Small intestine (tissue), 7 donors: ENCODE measurements around the gene SMAD3. TPM values are rescaled to one million over a fixed set of nuclear protein-coding genes. Genes with fewer than 3 reads are reported as not detected.
A peak's percentile ranks its signal among the peaks of the same experiment; 100 is the strongest.
"Not testable (repeated sequence)": the region's sequence is repeated elsewhere in the genome, so short reads cannot be mapped to it uniquely, and the experiment has no call there.

Source experiments
- DNase-seq, 2 donors: peaks; one replicate each; pipeline versions ENCODE4 v3.0.0 to v3.0.0-alpha.2; 2013
- FAIRE-seq: peaks from 2 replicates; lab custom pipeline; 2012; peaks lifted over from hg19 to GRCh38; lab: Jason Lieb, UNC
- H3K27ac ChIP-seq, 3 donors: one replicate each; pipeline ENCODE4 v1.5.1; 2013; ENCODE audit warnings: low read length in 2 of 3, mild to moderate bottlenecking in 2 of 3, control low read depth in 1 of 3, inconsistent platforms in 1 of 3, low read depth in 1 of 3, moderate library complexity in 1 of 3
- H3K27me3 ChIP-seq, 3 donors: one replicate each; pipeline ENCODE4 v1.6.1; 2013; ENCODE audit warnings: low read length in 3 of 3, inconsistent platforms in 1 of 3; ENCODE audit not compliant: control insufficient read depth in 3 of 3, insufficient read depth in 3 of 3
- H3K36me3 ChIP-seq, 3 donors: one replicate each; pipeline ENCODE4 v1.6.1; 2013; ENCODE audit warnings: low read length in 3 of 3, inconsistent platforms in 1 of 3, low read depth in 1 of 3, mild to moderate bottlenecking in 1 of 3, moderate library complexity in 1 of 3; ENCODE audit not compliant: control insufficient read depth in 3 of 3, insufficient read depth in 2 of 3
- H3K4me1 ChIP-seq, 3 donors: one replicate each; pipeline ENCODE4 v1.6.1; 2013; ENCODE audit warnings: low read length in 2 of 3, inconsistent platforms in 1 of 3, low read depth in 1 of 3, mild to moderate bottlenecking in 1 of 3, moderate library complexity in 1 of 3; ENCODE audit not compliant: control insufficient read depth in 3 of 3, insufficient read depth in 2 of 3
- H3K4me3 ChIP-seq, 3 donors: one replicate each; pipeline ENCODE4 v1.5.1; 2013; ENCODE audit warnings: low read length in 3 of 3, control low read depth in 1 of 3, inconsistent platforms in 1 of 3, low read depth in 1 of 3, mild to moderate bottlenecking in 1 of 3, moderate library complexity in 1 of 3
- H3K9me3 ChIP-seq, 2 donors: one replicate each; pipeline ENCODE4 v1.6.1; 2013; ENCODE audit warnings: low read depth in 1 of 2, low read length in 1 of 2; ENCODE audit not compliant: control insufficient read depth in 2 of 2, insufficient read depth in 1 of 2
- WGBS, 3 donors: extraction: QIAGEN DNeasy Blood & Tissue Kit; methylation state at CpG; one replicate each; pipeline ENCODE4 v1.1.7; 2013; 5-methylcytosine and 5-hydroxymethylcytosine counted together
- polyA plus RNA-seq, 4 donors: library from polyadenylated mRNA; stranded (reverse) in 3 of 4; unstranded in 1 of 4; fragments of 200-250 nt in 3 of 4; fragments of 120-200 nt in 1 of 4; gene quantifications; one replicate each; pipeline versions ENCODE4 v1.2.1 to v1.2.3, GENCODE V29; 2013
- donor health status: healthy with polysubstance abuse.
- donor health status: control.
- donor health status: control.
- donor health status: Bipolar disorder and iron deficiency.
- donor health status: healthy.

Gene SMAD3
- polyA plus RNA-seq, 4 donors, result 11.6 to 33.2 (median 14.6) TPM

DNA sequence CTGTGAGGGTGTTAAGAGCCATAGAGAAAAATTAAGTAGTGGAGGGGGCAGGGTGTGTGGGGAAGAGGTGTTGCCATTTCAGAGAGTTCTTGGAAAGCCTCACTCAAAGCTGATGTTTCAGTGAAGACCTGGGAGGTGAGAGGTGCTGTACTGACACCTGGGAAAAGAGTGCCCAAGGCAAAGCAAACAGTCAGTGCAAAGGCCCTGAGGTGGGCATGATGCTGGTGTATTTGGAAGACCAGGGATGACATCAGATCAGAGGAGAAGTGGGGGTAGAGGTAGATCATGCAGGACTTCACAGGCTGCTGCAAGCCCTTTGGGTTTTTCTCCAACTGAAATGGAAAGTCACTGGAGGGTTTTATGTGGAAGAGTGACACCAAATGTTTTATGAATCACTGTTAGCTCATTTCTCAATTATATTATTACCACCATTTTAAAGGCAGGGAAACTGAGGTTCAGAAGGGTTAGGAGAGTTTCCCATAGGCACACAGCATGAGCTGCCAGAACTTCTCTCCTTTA lies 42.8 kb upstream of the SMAD3 start:
- no peak for DNase-seq
- no peak for FAIRE-seq
- no peaks in the 10 kb centered on the region for H3K27me3 ChIP-seq

DNA sequence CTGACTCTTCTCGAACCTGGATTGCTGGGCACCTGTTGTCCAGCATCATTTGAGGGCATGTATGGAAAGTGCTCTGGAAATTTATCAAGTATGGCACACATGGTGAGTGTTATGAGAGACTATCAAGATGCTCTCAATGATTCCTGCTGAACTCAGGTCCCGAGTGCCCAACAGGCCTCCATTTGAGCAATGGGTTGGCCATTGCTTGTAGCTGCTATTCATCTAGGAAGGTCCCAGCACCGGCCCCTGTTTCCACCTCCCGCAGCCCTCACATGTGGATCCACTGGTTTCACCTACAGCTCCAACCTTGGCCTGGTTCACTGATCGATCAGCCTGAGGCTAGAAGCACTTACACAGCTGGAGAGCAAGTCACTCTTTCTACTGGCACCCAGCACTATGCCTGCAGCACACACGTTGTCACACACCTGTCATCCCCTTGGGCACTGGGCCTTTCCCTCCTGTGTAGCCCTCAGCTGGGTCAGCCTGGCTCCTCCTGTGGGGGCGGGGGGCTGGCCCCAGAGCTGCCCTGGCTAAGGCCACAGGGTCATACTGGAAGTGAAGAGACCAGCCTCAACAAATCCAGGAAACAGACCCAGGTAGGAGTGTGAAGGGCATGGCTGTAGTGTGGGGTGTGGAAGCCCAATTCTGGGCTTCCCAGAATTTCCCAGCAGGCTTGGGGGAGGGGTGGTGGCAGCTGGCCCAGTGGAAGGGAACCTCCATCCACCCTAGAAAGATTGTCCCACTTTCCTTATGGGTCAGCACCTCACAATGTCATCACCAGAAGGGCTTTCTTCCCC lies 41.7 kb upstream of the SMAD3 start:
- H3K4me3 ChIP-seq, result no peak overlapping the region
- no peak for FAIRE-seq
- peaks cover 0 to 29% (median 11%) of the 10 kb centered on the region in 3 donors for H3K4me1 ChIP-seq
- H3K9me3 ChIP-seq, result no peaks in the 10 kb centered on the region
- 84 to 90% (median 90%) methylated on average over 7 of the region's 7 CpGs for WGBS, 3 donors
- H3K36me3 ChIP-seq, result no peaks in the 10 kb centered on the region
- H3K27me3 ChIP-seq, result no peaks in the 10 kb centered on the region
- no peak for DNase-seq
- H3K27ac ChIP-seq, result peak overlapping the region in 2 of 3 donors; percentile 57 to 62

More for the DNA sequence above, 42.8 kb upstream of the SMAD3 start:
- no peak overlapping the region for H3K4me3 ChIP-seq
- peaks cover 0 to 29% (median 11%) of the 10 kb centered on the region in 3 donors for H3K4me1 ChIP-seq
- no peaks in the 10 kb centered on the region for H3K9me3 ChIP-seq
- H3K36me3 ChIP-seq, result no peaks in the 10 kb centered on the region
- no peak overlapping the region for H3K27ac ChIP-seq

DNA sequence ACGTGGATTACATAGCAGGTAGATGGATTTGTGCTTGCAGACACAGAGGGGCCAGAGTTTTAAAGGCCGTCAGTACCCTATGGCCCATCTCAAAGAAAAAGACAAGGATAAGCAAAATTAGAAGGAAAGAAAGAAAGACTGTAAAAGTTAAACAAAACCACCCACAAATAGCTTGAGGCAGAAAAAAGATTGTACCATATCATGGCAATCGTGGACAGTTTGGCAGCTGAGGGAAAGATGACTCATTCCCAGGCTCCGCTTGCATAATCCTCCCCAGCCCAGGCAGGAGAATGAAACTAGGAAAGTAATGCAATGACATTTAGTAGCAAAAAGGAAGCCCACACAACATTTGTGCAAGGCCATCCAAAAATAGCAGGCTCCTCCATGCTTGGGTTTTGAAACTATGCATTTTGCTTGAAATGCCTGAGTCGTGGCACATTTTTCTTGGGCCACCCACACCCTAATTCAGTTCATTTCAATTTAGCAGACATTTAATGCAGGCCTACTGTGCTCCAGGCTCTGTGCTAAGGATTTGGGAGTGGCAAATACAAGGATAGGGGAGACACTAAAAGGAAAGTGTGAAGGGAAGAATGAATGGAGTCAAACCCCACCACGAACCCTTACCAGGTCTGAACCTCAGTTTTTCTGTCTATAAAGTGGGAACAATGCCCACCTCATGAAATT lies 40.9 kb upstream of the SMAD3 start:
- H3K27me3 ChIP-seq, result no peaks in the 10 kb centered on the region
- peak overlapping the region; percentile 47 to 65 (median 57) for H3K27ac ChIP-seq
- DNase-seq, result peak; percentile 85 to 87
- no peak overlapping the region for H3K4me3 ChIP-seq
- H3K9me3 ChIP-seq, result no peaks in the 10 kb centered on the region
- H3K36me3 ChIP-seq, result no peaks in the 10 kb centered on the region
- FAIRE-seq, result no peak
- WGBS, 3 donors, result 23 to 32% (median 30%) methylated on average over 6 of the region's 6 CpGs
- peaks cover 0 to 30% (median 11%) of the 10 kb centered on the region in 3 donors for H3K4me1 ChIP-seq

DNA sequence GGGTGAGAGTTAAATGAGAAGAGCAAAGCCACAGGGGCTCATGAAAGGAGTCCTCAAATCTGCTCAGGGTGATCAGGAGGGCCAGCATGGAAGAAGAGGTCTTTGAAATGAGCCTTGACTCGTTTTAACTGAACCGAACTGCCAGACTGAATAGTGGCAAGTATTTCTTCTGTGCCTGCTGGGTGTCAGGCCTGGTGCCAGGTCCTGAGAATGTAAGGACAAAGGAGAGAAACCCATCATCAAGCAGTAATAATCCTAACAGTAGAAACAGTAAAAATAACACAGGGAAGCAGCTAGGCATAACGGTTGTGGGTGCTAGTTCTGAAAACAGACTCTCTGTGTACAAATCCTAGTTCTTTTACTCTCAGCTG lies 40.4 kb upstream of the SMAD3 start:
- 63 to 77% (median 72%) methylated on average over 3 of the region's 3 CpGs for WGBS, 3 donors
- Histone ChIP-seq H3K4me3 (no peak overlapping the region), H3K4me1 (peaks cover 0 to 36% (median 11%) of the 10 kb centered on the region in 3 donors), H3K9me3 (no peaks in the 10 kb centered on the region), H3K27ac (peak overlapping the region; percentile 32 to 65 (median 47)), H3K27me3 (no peaks in the 10 kb centered on the region), H3K36me3 (no peaks in the 10 kb centered on the region)
- FAIRE-seq (no peak), DNase-seq (no peak)

DNA sequence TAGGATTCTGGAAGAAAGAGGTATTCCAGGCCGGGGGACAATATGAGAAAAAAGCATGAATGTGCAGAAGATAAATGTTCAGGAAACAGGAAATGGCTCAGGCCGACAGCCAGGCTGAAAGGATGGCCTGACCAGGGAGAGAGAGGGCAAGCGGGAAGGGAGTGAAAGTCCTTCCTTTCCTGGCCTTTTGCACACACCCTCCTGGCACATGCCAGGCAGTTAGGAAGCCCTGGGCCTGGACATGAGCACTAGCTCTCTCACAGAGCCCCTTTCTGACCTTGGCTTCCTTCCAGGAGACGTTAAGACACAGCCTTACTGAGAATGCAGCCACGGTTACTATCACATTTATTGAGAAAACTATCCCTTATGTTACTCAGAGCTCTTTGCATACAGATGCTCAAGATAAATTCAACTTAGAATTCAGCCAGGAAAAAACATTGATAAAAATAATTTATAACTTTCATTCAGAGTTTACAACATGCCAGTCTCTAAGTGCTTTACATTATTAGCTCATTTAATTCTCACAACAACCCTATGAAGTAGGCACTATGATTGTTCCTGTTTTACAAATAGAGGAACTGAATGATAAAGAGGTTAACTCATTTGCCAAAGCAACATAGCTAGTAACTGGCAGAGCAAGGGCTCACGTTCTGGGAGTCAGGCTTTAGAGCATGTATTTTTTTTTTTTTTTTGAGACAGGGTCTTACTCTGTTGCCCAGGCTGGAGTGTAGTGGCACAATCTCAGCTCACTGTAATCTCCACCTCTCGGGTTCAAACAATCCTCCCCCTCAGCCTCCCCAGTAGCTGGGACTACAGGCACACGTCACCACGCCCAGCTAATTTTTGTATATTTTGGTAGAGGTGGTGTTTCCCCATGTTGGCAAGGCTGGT lies 39.4 kb upstream of the SMAD3 start:
- DNase-seq, result peak; percentile 41 to 73

DNA sequence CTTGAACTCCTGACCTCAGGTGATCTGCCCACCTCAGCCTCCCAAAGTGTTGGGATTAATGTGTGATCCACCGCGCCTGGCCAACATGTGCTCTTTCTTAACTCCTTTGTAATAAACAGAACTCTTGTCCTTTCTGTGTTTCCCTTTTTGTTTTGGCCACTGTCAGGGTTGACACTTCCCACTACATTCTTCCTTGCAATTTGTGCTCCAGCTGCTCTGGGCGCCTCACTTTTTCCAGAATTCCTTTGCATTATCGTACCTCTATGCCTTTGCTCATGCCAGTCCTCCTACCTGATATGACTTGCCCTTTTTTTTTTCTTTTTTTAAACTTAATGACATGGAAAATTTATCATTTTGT lies 38.8 kb upstream of the SMAD3 start:
- Histone ChIP-seq H3K27ac (peak overlapping the region in 1 of 3 donors; percentile 45), H3K27me3 (no peaks in the 10 kb centered on the region), H3K4me3 (no peak overlapping the region), H3K4me1 (peaks cover 0 to 52% (median 13%) of the 10 kb centered on the region in 3 donors), H3K9me3 (no peaks in the 10 kb centered on the region), H3K36me3 (no peaks in the 10 kb centered on the region)
- FAIRE-seq, result no peak
- DNase-seq, result no peak
- WGBS, 3 donors, result 68 to 75% (median 70%) methylated on average over 4 of the region's 4 CpGs

More for the DNA sequence above, 39.4 kb upstream of the SMAD3 start:
- H3K4me1 ChIP-seq, result peaks cover 0 to 45% (median 13%) of the 10 kb centered on the region in 3 donors
- H3K9me3 ChIP-seq, result no peaks in the 10 kb centered on the region
- H3K27me3 ChIP-seq, result no peaks in the 10 kb centered on the region
- peak overlapping the region; percentile 62 to 91 (median 65) for H3K27ac ChIP-seq
- no peaks in the 10 kb centered on the region for H3K36me3 ChIP-seq
- no peak for FAIRE-seq
- WGBS, 3 donors, result 31 to 38% (median 38%) methylated on average over 9 of the region's 9 CpGs
- H3K4me3 ChIP-seq, result no peak overlapping the region

DNA sequence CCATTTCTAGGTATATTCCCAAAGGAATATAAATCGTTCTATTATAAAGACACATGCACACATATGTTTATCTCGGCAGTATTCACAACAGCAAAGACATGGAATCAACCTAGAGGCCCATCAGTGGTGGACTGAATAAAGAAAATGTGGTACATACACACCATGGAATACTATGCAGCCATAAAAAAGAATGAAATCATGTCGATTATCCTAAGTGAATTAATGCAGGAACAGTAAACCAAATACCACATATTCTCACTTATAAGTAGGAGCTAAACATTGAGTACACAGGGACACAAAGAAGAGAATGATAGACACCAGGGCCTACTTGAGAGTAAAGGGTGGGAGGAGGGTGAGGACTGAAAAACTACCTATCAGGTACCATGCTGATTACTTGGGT lies 37.0 kb upstream of the SMAD3 start:
- not testable (repeated sequence) for H3K36me3 ChIP-seq, H3K9me3 ChIP-seq, FAIRE-seq, DNase-seq, H3K4me3 ChIP-seq, H3K27me3 ChIP-seq, H3K27ac ChIP-seq
- WGBS, 3 donors, result 94 to 98% (median 94%) methylated on average over 3 of the region's 3 CpGs
- H3K4me1 ChIP-seq, result peaks cover 2 to 60% (median 12%) of the 10 kb centered on the region in 3 donors
